Stimulated activated naive CD8-positive, alpha-beta T cell treated with anti-CD3 and anti-CD28 coated beads, Interleukin-15, amount 100 ng/mL, for 72 hours (primary cell): ENCODE measurements around the gene MORC2.

Source experiments
- ATAC-seq: fragments of 150-1000 bp; cut with Tn5 transposase; 2 replicates; pipeline ENCODE4 v1.10.0; 2021; ENCODE audit warnings: mild to moderate bottlenecking, moderate library complexity
- DNase-seq, 2 donors: peaks; one replicate each; pipeline ENCODE4 v3.0.0; 2021 to 2022
- H3K27ac Mint-ChIP-seq, 2 donors: one replicate each; pipeline ENCODE4 v1.8.0; 2022; ENCODE audit warnings: mild to moderate bottlenecking in 2 of 2, mixed read lengths in 2 of 2, moderate library complexity in 2 of 2
- H3K27me3 Mint-ChIP-seq: one replicate; pipeline ENCODE4 v1.8.0; 2022; ENCODE audit warnings: mixed read lengths
- H3K4me1 Mint-ChIP-seq: one replicate; pipeline ENCODE4 v1.8.0; 2022; ENCODE audit warnings: mild to moderate bottlenecking, mixed read lengths
- H3K4me3 Mint-ChIP-seq, 2 donors: one replicate each; pipeline ENCODE4 v1.8.0; 2022; ENCODE audit warnings: mild to moderate bottlenecking in 2 of 2, mixed read lengths in 2 of 2, moderate library complexity in 1 of 2
- H3K9me3 Mint-ChIP-seq, 2 donors: one replicate each; pipeline ENCODE4 v1.8.0; 2022; ENCODE audit warnings: mixed read lengths in 2 of 2

Gene MORC2

DNA sequence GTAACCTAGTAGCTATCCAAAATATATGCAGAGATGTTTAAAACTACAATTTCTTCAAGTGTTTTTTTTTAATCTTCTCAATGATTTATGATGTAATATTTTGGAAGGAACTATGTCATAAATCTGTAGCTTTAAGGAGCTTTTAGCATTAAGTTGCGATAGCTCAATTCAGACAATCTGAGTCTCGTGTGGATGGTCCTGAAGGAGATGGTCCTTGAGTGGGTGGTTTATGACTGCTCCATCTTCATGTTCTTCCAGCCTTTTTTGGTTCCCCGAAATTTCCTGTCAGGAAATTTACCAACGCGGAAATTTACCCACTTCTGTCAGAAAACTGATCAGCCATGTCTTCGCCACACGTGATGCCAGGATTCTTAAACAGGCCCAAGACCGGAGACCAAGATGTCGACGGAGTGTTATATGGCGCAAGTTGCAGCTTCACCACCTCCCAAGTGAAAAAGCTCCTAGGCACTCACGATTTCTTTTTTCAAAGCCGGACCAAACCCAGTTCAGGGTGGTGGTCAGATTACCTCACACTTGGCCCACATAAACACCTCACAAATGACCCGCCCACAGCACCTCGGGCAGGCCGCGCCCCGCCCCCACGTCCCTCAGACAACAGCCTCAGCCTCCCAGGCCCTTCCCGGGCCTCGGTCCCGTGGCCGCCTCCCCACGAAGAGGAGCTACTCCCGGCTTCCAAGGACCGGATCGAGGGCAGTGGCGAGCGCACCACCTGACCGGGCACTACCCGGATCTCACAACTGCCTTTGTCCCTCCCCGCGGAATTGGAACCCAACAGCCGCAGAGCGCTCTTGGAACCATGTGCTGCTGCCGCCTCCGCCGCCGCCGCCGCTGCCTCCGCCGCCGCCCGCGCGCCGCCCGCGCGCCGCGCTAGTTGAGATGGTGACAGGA, at the start of gene MORC2:
Gene MORC2 (minus strand): TSS at position 760 of the 909 bp plus-strand sequence. CDS start 885 bp downstream, outside the sequence.
- H3K4me1 Mint-ChIP-seq = peaks cover 34% of the 10 kb centered on the region
- no peaks in the 10 kb centered on the region for H3K27me3 Mint-ChIP-seq
- peaks cover 25 to 31% of the 10 kb centered on the region in 2 donors for H3K9me3 Mint-ChIP-seq
- ATAC-seq (peak; percentile 62), DNase-seq (no peak)
- peak within 1 kb of the TSS; percentile 93 to 99 for H3K27ac Mint-ChIP-seq
- H3K4me3 Mint-ChIP-seq = peak within 1 kb of the TSS; percentile 93 to 98

DNA sequence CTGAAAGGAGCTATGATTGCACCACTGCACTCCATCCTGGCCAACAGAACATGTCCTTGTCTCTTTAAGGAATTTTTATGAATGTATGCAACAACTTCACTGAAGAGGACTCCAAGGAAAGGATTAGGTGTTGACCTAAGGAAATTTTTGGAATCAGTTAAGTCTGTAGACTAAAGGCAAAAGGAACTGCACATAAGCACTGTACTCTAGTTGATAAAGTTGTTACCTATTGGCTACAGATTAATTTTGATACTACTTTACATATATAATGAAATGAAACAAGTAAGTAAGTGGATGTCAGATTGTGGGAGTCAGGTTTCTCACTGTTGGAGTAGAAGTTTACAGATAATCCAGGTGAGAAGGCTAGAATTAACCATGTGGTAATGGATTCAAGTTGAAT, 37.0 kb upstream of the MORC2 start:
- Mint-ChIP-seq H3K4me3 (no peak overlapping the region), H3K27ac (no peak overlapping the region), H3K4me1 (no peaks in the 10 kb centered on the region), H3K9me3 (peaks cover 4 to 13% of the 10 kb centered on the region in 2 donors), H3K27me3 (no peaks in the 10 kb centered on the region)
- no peak for ATAC-seq
- no peak for DNase-seq

DNA sequence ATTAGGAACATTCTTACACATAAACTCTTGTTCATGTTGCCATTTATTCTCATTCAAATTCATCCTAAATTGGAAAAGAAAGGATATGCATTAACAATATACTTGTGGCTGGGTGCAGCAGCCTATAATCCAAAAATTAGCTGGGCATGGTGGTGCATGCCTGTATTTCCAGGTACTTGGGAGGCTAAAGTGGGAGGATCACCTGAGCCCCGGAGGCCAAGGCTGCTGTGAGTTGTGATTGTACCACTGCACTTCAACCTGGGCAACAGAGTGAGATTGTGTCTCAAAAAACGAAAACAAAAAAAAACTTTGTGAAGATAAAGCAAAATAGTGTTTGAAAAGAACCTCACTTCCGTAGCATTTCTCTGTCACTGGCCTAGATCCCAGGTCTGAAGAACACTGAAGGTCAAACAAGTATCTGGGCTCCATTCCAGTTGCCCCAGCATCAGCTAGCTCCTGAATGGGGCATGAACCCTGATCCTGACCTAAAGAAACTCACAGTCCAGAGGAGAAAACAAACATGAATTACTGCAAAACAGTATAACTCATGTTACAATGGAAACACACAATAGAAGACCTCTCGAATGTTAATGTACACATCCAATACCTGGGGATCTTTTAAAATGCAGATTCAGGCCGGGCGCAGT, 32.7 kb upstream of the MORC2 start:
- Mint-ChIP-seq H3K9me3 (no peaks in the 10 kb centered on the region), H3K4me1 (no peaks in the 10 kb centered on the region), H3K27me3 (no peaks in the 10 kb centered on the region), H3K27ac (no peak overlapping the region), H3K4me3 (no peak overlapping the region)
- ATAC-seq (no peak), DNase-seq (no peak)

- H3K4me3 Mint-ChIP-seq = no peak overlapping the region
- no peak for ATAC-seq
- no peaks in the 10 kb centered on the region for H3K9me3 Mint-ChIP-seq
- no peaks in the 10 kb centered on the region for H3K27me3 Mint-ChIP-seq
- H3K27ac Mint-ChIP-seq = no peak overlapping the region
- no peaks in the 10 kb centered on the region for H3K4me1 Mint-ChIP-seq
- DNase-seq = no peak
Observed at GRCh38 chr22:30998329-30998728, 29.8 kb upstream of the MORC2 start.

- Mint-ChIP-seq H3K4me1 (no peaks in the 10 kb centered on the region), H3K9me3 (peaks cover 0 to 5% of the 10 kb centered on the region in 2 donors), H3K27ac (no peak overlapping the region), H3K4me3 (no peak overlapping the region), H3K27me3 (no peaks in the 10 kb centered on the region)
- DNase-seq (no peak), ATAC-seq (no peak)
Observed at GRCh38 chr22:30996462-30996861, 27.9 kb upstream of the MORC2 start.

DNA sequence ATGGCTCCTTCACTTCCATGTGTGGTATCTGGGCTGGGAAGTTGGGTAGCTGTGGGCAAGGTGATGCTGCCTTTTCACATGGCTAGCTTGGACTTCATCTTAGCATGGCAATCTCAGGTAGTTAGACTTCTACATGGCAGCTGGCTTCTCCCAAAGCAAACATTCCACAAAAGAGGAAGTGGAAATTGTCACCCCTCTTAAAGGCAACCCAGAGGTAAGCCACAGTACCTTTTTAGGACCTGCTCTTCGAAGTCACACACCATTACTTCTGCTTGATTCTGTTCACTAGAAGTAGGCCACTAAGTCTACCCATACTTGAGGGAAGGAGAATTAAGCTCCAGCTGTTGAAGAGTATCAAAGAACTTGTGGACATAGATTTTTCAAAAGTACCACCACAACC, 26.4 kb upstream of the MORC2 start:
- no peak overlapping the region for H3K27ac Mint-ChIP-seq
- H3K4me3 Mint-ChIP-seq = no peak overlapping the region
- peaks cover 0 to 13% of the 10 kb centered on the region in 2 donors for H3K9me3 Mint-ChIP-seq
- no peaks in the 10 kb centered on the region for H3K4me1 Mint-ChIP-seq
- no peak for DNase-seq
- ATAC-seq = no peak
- H3K27me3 Mint-ChIP-seq = no peaks in the 10 kb centered on the region

- no peak for DNase-seq
- H3K9me3 Mint-ChIP-seq = peaks cover 8 to 19% of the 10 kb centered on the region in 2 donors
- no peak overlapping the region for H3K27ac Mint-ChIP-seq
- H3K4me3 Mint-ChIP-seq = no peak overlapping the region
- H3K27me3 Mint-ChIP-seq = no peaks in the 10 kb centered on the region
- H3K4me1 Mint-ChIP-seq = no peaks in the 10 kb centered on the region
- no peak for ATAC-seq
Observed at GRCh38 chr22:30992565-30992964, 24.0 kb upstream of the MORC2 start.

DNA sequence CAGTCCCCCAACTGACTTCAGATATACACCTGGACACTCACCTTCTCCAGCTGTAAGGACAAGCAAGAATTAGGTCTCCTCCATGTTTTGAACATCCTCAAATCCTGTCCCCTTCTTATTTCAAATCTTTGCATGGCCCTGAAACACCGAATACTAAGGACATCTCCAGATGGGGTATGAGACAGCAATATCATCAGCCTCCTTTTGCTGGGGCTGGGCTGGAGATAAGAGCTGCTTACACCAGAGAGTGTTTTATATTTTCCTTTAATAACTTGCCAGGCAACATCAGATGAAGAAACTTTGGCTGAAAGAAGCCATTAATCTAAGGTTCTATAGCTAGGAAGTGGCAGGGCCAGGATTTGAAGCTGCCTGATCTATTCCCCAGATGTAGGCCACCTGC, 22.1 kb upstream of the MORC2 start:
- no peak for DNase-seq
- Mint-ChIP-seq H3K4me3 (no peak overlapping the region), H3K27me3 (no peaks in the 10 kb centered on the region), H3K9me3 (peaks cover 12 to 19% of the 10 kb centered on the region in 2 donors), H3K27ac (no peak overlapping the region), H3K4me1 (no peaks in the 10 kb centered on the region)
- ATAC-seq = no peak

DNA sequence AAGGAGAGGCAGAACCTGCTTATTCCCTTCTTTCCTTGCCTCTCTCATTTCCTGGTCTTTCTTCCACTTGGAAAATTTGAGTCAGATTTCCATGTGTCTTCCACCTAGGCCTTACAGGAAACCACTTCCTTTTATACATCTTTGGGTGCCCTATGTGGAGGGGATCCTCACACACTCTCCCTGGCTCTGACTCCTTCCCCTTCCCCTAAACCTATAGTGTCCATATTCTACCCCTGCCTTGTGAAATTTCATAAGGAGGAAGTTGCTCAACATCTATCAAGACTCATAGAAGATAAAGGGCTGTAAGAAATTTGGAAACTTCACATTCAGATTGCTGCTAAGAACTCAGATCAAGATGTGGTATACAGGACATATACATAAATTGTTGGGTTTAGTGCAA, 20.9 kb upstream of the MORC2 start:
- Mint-ChIP-seq H3K4me1 (no peaks in the 10 kb centered on the region), H3K27me3 (no peaks in the 10 kb centered on the region), H3K4me3 (no peak overlapping the region), H3K9me3 (peaks cover 18 to 23% of the 10 kb centered on the region in 2 donors), H3K27ac (no peak overlapping the region)
- ATAC-seq = no peak
- no peak for DNase-seq

GRCh38 chr22:30985561-30986208, 17.1 kb upstream of the MORC2 start:
- no peak overlapping the region for H3K4me3 Mint-ChIP-seq
- H3K27ac Mint-ChIP-seq = no peak overlapping the region
- peaks cover 29 to 45% of the 10 kb centered on the region in 2 donors for H3K9me3 Mint-ChIP-seq
- no peak for ATAC-seq
- no peaks in the 10 kb centered on the region for H3K27me3 Mint-ChIP-seq
- DNase-seq = no peak
- no peaks in the 10 kb centered on the region for H3K4me1 Mint-ChIP-seq

DNA sequence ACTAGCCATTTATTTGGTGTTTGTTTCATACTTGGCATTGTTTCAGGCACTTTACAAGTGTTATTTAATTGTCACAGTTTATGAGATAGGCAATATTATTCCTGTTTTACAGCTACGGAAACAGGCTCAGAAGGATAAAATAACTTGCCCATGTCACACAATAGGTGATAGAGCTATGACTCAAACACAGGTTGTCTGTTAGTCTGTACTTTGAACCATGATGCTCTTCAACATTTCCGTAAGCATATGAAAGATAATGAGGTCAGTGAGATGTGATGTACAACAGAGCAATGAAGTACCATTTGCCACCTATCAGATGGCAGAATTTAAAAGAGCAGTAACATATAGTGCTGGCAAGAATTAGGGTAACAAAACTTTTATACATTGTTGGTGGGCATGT, 15.7 kb upstream of the MORC2 start:
- Mint-ChIP-seq H3K4me1 (no peaks in the 10 kb centered on the region), H3K27ac (no peak overlapping the region), H3K27me3 (no peaks in the 10 kb centered on the region), H3K9me3 (peaks cover 21 to 53% of the 10 kb centered on the region in 2 donors), H3K4me3 (no peak overlapping the region)
- DNase-seq (no peak), ATAC-seq (no peak)

DNA sequence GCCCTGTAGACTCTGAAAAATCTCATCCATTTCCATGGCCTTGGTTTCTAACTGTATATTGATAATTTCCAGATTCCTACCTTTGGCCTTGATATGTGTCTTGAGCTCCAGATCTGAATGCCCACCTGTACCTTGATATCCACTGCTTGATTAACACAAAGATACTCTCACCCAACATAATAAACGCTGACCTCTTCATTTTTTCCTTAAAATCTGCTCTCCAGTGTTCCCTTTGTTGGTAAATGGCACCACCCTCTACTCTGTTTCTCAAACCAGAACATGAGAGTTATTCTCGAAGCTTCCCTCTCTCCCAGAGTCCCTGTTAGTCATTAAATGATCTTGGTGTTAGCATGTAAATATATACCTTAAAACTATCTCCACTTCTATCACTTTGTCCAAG, 13.9 kb upstream of the MORC2 start:
- ATAC-seq = no peak
- Mint-ChIP-seq H3K4me1 (no peaks in the 10 kb centered on the region), H3K4me3 (no peak overlapping the region), H3K27ac (no peak overlapping the region), H3K9me3 (peaks cover 28 to 63% of the 10 kb centered on the region in 2 donors), H3K27me3 (no peaks in the 10 kb centered on the region)
- no peak for DNase-seq

DNA sequence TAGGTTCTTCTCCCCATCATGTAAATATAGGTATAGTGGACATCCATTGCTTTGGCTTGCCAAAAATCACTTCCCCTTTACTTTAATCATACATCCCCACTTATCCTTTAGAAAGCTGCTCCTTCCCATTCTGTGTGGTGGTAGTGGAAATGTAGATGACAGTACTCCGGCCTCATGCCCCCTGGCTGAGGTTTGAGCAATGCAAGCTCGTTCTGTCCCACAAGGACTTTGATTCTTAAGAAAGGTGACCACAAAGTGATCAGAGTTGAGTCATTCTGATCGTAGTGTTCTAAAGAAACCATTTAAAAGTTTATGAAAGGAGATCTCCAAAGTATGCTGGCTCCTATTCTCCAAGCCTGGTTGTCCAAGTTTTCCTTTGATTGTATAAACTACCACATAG, 11.4 kb upstream of the MORC2 start:
- Mint-ChIP-seq H3K27me3 (no peaks in the 10 kb centered on the region), H3K27ac (no peak overlapping the region), H3K4me1 (no peaks in the 10 kb centered on the region), H3K9me3 (peaks cover 49 to 83% of the 10 kb centered on the region in 2 donors), H3K4me3 (no peak overlapping the region)
- ATAC-seq (no peak), DNase-seq (no peak)

DNA sequence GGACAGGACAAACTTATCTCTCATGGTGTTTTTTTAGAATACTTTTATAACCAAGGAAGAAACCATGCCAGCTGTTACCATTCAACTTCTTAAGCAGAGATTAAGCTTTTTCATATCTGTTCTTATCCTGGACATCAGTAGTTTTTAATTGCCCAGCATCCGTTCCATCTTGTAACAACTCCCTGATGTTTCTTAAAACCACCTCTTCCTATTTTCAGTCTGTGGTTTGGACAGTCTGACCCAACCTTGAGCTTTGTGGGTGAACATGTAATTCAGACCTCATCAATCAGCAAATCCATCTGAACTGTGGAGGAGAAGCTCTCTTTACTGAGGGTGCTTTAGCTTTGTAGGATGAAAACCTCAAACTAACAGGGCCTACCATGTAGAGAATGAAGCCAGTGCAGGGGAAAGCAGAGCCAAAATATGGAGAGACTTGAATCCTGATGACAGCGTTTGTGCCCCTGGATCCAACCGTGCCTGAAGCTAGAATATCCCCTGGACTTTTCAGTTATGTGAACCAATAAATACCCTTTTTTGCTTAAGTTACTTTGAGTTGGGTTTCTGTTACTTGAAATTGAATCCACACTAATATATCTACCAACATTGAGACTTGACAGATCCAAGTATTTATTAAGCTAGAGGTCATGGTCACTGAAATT, 9.9 kb upstream of the MORC2 start:
- Mint-ChIP-seq H3K4me3 (no peak overlapping the region), H3K4me1 (no peaks in the 10 kb centered on the region), H3K27ac (no peak overlapping the region), H3K9me3 (peaks cover 45 to 76% of the 10 kb centered on the region in 2 donors), H3K27me3 (no peaks in the 10 kb centered on the region)
- no peak for ATAC-seq
- DNase-seq = no peak

- Mint-ChIP-seq H3K4me1 (peaks cover 34% of the 10 kb centered on the region), H3K9me3 (peaks cover 30 to 33% of the 10 kb centered on the region in 2 donors), H3K4me3 (peak overlapping the region; percentile 93 to 98), H3K27me3 (no peaks in the 10 kb centered on the region), H3K27ac (peak overlapping the region; percentile 93 to 98)
- ATAC-seq (no peak), DNase-seq (no peak)
Observed at GRCh38 chr22:30970356-30970746, 1.8 kb upstream of the MORC2 start.
